ENCODE data around the gene DPPA3. TPM values are rescaled to one million over a fixed set of nuclear protein-coding genes. Genes with fewer than 3 reads are reported as not detected.

The DPPA3 gene
- total and polyA plus RNA-seq, 8 donors, result not detected

DNA sequence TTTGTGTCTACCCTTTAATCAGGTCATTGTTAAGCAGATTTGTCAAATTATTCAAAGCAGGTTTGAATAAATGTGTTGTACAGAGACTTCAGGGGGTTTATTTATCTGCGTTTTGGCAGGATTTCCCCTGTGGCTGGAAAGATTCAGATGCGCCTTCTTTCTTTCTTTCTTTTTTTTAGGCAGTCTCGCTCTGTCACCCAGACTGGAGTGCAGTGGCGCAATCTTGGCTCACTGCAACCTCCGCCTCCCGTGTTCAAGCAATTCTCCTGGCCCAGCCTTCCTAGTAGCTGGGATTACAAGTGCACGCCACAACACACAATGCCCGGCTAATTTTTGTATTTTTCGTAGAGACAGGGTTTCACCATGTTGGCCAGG, 47.5 kb downstream of the DPPA3 start:
- TF ChIP-seq, protein P1, sequence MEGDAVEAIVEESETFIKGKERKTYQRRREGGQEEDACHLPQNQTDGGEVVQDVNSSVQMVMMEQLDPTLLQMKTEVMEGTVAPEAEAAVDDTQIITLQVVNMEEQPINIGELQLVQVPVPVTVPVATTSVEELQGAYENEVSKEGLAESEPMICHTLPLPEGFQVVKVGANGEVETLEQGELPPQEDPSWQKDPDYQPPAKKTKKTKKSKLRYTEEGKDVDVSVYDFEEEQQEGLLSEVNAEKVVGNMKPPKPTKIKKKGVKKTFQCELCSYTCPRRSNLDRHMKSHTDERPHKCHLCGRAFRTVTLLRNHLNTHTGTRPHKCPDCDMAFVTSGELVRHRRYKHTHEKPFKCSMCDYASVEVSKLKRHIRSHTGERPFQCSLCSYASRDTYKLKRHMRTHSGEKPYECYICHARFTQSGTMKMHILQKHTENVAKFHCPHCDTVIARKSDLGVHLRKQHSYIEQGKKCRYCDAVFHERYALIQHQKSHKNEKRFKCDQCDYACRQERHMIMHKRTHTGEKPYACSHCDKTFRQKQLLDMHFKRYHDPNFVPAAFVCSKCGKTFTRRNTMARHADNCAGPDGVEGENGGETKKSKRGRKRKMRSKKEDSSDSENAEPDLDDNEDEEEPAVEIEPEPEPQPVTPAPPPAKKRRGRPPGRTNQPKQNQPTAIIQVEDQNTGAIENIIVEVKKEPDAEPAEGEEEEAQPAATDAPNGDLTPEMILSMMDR (IDR thresholded peaks at IDR 0.05), result no peak
- no peaks in the 10 kb centered on the region for H3K9me3 ChIP-seq
- no peak for DNase-seq
- H3K27ac ChIP-seq, result no peak overlapping the region
- intact Hi-C loops (cut with DNase I), result no loop called here
- WGBS, 2 donors, result 69 to 74% methylated on average over 9 of the region's 9 CpGs
- no peak for ATAC-seq
- FAIRE-seq, result no peak
- H3K4me3 ChIP-seq, result no peak overlapping the region
- no peaks in the 10 kb centered on the region for H3K4me1 ChIP-seq
- H3K36me3 ChIP-seq, result no peaks in the 10 kb centered on the region
- no peaks in the 10 kb centered on the region for H3K27me3 ChIP-seq

Other genes with a start within 250 kb of the DPPA3 start
- 10 to 100 TPM in 4 of 6 donors, 1 to 10 TPM in 2; 5.3 to 77.0 (median 18.5) TPM for gene CD163, start 207.7 kb upstream of the DPPA3 start, total RNA-seq
- 1 to 10 TPM; 4.7 to 8.5 TPM for gene CD163, start 207.7 kb upstream of the DPPA3 start, polyA plus RNA-seq
- gene APOBEC1, start 45.5 kb upstream of the DPPA3 start, total RNA-seq, result under 1 TPM in 1 of 6 donors, not detected in 5; 0.20 TPM
- not detected for gene APOBEC1, start 45.5 kb upstream of the DPPA3 start, polyA plus RNA-seq
- gene GDF3, start 15.7 kb upstream of the DPPA3 start, total RNA-seq, result not detected
- gene GDF3, start 15.7 kb upstream of the DPPA3 start, polyA plus RNA-seq, result under 1 TPM in 1 of 2 donors, not detected in 1; 0.07 TPM
- gene CLEC4C, start 35.9 kb downstream of the DPPA3 start, total RNA-seq, result not detected
- not detected for gene CLEC4C, start 35.9 kb downstream of the DPPA3 start, polyA plus RNA-seq
- gene NANOGNB, start 53.8 kb downstream of the DPPA3 start, total RNA-seq, result not detected
- not detected for gene NANOGNB, start 53.8 kb downstream of the DPPA3 start, polyA plus RNA-seq
- gene NANOG, start 78.0 kb downstream of the DPPA3 start, total RNA-seq, result under 1 TPM in 5 of 6 donors, not detected in 1; 0.06 to 0.28 (median 0.28) TPM
- under 1 TPM; 0.04 to 0.09 TPM for gene NANOG, start 78.0 kb downstream of the DPPA3 start, polyA plus RNA-seq
- gene SLC2A14, start 161.5 kb downstream of the DPPA3 start, total RNA-seq, result 1 to 10 TPM; 4.3 to 8.1 (median 6.1) TPM
- 1 to 10 TPM; 6.3 to 8.0 TPM for gene SLC2A14, start 161.5 kb downstream of the DPPA3 start, polyA plus RNA-seq
- gene SLC2A3, start 224.8 kb downstream of the DPPA3 start, total RNA-seq, result 10 to 100 TPM in 2 of 6 donors, 1 to 10 TPM in 4; 2.8 to 28.5 (median 5.6) TPM
- 1 to 10 TPM; 1.9 to 6.3 TPM for gene SLC2A3, start 224.8 kb downstream of the DPPA3 start, polyA plus RNA-seq

Measured in pancreas (tissue), 10 donors.